ENCODE results near the gene RCC1.

DNA sequence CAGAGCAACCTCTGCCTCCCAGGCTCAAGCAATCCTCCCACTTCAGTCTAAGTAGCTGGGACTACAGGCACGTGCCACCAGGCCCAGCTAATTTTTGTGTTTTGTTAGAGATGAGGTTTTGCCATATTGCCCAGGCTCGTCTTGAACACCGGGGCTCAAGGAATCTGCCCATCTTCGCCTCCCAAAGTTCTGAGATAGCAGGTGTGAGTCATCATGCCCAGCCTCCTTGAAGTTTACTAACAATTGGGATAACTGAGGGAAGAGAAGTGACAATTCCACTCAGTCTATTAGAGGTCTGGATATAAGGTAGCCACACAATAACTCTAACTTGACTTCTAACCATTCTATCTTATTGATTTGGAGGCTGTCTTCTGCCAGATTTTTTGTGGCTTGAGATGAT, 6.3 kb upstream of the RCC1 start:
- TF ChIP-seq POLR2A (IDR thresholded peaks at IDR 0.05) = no peak
- TF ChIP-seq, protein P1, sequence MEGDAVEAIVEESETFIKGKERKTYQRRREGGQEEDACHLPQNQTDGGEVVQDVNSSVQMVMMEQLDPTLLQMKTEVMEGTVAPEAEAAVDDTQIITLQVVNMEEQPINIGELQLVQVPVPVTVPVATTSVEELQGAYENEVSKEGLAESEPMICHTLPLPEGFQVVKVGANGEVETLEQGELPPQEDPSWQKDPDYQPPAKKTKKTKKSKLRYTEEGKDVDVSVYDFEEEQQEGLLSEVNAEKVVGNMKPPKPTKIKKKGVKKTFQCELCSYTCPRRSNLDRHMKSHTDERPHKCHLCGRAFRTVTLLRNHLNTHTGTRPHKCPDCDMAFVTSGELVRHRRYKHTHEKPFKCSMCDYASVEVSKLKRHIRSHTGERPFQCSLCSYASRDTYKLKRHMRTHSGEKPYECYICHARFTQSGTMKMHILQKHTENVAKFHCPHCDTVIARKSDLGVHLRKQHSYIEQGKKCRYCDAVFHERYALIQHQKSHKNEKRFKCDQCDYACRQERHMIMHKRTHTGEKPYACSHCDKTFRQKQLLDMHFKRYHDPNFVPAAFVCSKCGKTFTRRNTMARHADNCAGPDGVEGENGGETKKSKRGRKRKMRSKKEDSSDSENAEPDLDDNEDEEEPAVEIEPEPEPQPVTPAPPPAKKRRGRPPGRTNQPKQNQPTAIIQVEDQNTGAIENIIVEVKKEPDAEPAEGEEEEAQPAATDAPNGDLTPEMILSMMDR (IDR thresholded peaks at IDR 0.05) = no peak

Data from adrenal gland (tissue), 5 donors.